ENCODE measurements around the gene KIF13A.

DNA sequence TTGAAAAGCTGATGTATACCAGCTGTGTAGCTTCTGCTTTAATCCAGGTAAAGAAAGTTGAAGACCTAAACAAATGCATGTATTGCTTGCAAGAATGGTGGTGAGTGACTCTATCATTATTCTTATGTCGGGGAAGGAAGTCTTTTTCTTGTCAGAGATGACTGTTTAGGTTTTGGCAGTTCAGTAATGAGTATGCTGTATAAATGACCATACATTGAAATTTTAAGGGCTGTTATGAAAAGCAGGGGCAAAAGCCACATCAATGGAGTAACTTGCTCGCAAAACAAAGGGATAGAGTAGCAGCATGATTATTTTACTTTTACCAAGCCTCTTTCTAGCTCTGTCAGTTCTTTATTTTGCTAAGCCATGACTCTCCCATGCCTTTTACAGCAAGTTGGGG is 224.8 kb downstream of the KIF13A start:
- TF ChIP-seq, protein P1, sequence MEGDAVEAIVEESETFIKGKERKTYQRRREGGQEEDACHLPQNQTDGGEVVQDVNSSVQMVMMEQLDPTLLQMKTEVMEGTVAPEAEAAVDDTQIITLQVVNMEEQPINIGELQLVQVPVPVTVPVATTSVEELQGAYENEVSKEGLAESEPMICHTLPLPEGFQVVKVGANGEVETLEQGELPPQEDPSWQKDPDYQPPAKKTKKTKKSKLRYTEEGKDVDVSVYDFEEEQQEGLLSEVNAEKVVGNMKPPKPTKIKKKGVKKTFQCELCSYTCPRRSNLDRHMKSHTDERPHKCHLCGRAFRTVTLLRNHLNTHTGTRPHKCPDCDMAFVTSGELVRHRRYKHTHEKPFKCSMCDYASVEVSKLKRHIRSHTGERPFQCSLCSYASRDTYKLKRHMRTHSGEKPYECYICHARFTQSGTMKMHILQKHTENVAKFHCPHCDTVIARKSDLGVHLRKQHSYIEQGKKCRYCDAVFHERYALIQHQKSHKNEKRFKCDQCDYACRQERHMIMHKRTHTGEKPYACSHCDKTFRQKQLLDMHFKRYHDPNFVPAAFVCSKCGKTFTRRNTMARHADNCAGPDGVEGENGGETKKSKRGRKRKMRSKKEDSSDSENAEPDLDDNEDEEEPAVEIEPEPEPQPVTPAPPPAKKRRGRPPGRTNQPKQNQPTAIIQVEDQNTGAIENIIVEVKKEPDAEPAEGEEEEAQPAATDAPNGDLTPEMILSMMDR (IDR thresholded peaks at IDR 0.05; ENCODE audit: low read depth, low read length, missing input control), result no peak
- TF ChIP-seq JUND (IDR thresholded peaks at IDR 0.05) (no peak), TAF1 (conservative IDR thresholded peaks at IDR 0.05) (no peak), GABPA (IDR thresholded peaks at IDR 0.05 in 1 of 2, conservative IDR thresholded peaks at IDR 0.05 in 1 of 2) (no peak), SP1 (IDR thresholded peaks at IDR 0.05) (no peak), NR2F2 (IDR thresholded peaks at IDR 0.05) (no peak), YY1 (IDR thresholded peaks at IDR 0.05) (no peak), FOXA1 (IDR thresholded peaks at IDR 0.05) (no peak), HNF4G (IDR thresholded peaks at IDR 0.05) (no peak), RAD21 (IDR thresholded peaks at IDR 0.05) (no peak)
- TF ChIP-seq, protein P2, sequence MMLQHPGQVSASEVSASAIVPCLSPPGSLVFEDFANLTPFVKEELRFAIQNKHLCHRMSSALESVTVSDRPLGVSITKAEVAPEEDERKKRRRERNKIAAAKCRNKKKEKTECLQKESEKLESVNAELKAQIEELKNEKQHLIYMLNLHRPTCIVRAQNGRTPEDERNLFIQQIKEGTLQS (IDR thresholded peaks at IDR 0.05), result no peak
- TF ChIP-seq, protein P3, sequence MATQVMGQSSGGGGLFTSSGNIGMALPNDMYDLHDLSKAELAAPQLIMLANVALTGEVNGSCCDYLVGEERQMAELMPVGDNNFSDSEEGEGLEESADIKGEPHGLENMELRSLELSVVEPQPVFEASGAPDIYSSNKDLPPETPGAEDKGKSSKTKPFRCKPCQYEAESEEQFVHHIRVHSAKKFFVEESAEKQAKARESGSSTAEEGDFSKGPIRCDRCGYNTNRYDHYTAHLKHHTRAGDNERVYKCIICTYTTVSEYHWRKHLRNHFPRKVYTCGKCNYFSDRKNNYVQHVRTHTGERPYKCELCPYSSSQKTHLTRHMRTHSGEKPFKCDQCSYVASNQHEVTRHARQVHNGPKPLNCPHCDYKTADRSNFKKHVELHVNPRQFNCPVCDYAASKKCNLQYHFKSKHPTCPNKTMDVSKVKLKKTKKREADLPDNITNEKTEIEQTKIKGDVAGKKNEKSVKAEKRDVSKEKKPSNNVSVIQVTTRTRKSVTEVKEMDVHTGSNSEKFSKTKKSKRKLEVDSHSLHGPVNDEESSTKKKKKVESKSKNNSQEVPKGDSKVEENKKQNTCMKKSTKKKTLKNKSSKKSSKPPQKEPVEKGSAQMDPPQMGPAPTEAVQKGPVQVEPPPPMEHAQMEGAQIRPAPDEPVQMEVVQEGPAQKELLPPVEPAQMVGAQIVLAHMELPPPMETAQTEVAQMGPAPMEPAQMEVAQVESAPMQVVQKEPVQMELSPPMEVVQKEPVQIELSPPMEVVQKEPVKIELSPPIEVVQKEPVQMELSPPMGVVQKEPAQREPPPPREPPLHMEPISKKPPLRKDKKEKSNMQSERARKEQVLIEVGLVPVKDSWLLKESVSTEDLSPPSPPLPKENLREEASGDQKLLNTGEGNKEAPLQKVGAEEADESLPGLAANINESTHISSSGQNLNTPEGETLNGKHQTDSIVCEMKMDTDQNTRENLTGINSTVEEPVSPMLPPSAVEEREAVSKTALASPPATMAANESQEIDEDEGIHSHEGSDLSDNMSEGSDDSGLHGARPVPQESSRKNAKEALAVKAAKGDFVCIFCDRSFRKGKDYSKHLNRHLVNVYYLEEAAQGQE (IDR thresholded peaks at IDR 0.05), result no peak
- TF ChIP-seq, protein P4, sequence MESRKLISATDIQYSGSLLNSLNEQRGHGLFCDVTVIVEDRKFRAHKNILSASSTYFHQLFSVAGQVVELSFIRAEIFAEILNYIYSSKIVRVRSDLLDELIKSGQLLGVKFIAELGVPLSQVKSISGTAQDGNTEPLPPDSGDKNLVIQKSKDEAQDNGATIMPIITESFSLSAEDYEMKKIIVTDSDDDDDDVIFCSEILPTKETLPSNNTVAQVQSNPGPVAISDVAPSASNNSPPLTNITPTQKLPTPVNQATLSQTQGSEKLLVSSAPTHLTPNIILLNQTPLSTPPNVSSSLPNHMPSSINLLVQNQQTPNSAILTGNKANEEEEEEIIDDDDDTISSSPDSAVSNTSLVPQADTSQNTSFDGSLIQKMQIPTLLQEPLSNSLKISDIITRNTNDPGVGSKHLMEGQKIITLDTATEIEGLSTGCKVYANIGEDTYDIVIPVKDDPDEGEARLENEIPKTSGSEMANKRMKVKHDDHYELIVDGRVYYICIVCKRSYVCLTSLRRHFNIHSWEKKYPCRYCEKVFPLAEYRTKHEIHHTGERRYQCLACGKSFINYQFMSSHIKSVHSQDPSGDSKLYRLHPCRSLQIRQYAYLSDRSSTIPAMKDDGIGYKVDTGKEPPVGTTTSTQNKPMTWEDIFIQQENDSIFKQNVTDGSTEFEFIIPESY (IDR thresholded peaks at IDR 0.05), result no peak
